GM12878 (cell line): ENCODE data around the gene SLC25A13. TPM values are rescaled to one million over a fixed set of nuclear protein-coding genes. Genes with fewer than 3 reads are reported as not detected.

Experiments
- ATAC-seq: fragments of 200-7000 bp; cut with Tn5 transposase; 3 replicates; pipeline ENCODE4 v1.9.1; 2020; ENCODE audit warnings: mild to moderate bottlenecking, moderate library complexity
- BruUV-seq: library from RNA; stranded (reverse); fragments of 400-500 nt; replicated peaks from 2 replicates; lab custom pipeline; 2021; lab: Mats Ljungman, UMichigan
- CTCF ChIA-PET: fragments of 300-600 bp; sonication (Branson Sonifier 250); formaldehyde crosslinking; extraction: SDS; loops from one replicate; lab custom pipeline; 2021; ENCODE audit warnings: inconsistent platforms; lab: Yijun Ruan, JAX
- POLR2A ChIA-PET: fragments of 350-600 bp; formaldehyde crosslinking; extraction: SDS; loops from one replicate; lab custom pipeline; 2021; ENCODE audit warnings: inconsistent platforms; lab: Charles Lee
- RAD21 ChIA-PET: fragments of 300-600 bp; sonication (Branson Sonifier 250); formaldehyde crosslinking; loops from one replicate; lab custom pipeline; 2023; ENCODE audit warnings: antibody characterized with exemption; ENCODE audit not compliant: unreplicated experiment; lab: Charles Lee
- SMC1A ChIA-PET: fragments of 300-600 bp; sonication (Branson Sonifier 250); formaldehyde crosslinking; loops from one replicate; lab custom pipeline; 2023; ENCODE audit not compliant: unreplicated experiment, uncharacterized antibody; lab: Charles Lee
- DNase-seq: peaks from one replicate; pipeline ENCODE4 v3.0.0-alpha.2; 2011; ENCODE audit warnings: low read depth, low spot score
- FAIRE-seq: peaks from 3 replicates; lab custom pipeline; 2011; peaks lifted over from hg19 to GRCh38; lab: Jason Lieb, UNC
- H2AFZ ChIP-seq: 2 replicates; pipeline ENCODE4 v1.6.0; 2011; ENCODE audit warnings: low read depth, low read length, control low read depth; ENCODE audit not compliant: control insufficient read depth
- H3K27ac ChIP-seq: 2 replicates; pipeline ENCODE4 v1.5.1; 2011; ENCODE audit warnings: control low read depth; ENCODE audit not compliant: control insufficient read depth, insufficient read depth
- H3K27me3 ChIP-seq, 2 experiments: replicated peaks in 1 of 2; 2 replicates each; pipeline versions ENCODE4 v1.6.0 to v1.6.1; 2011; ENCODE audit warnings: low read length in 1 of 2; ENCODE audit not compliant: control insufficient read depth in 2 of 2, insufficient read depth in 2 of 2
- H3K36me3 ChIP-seq, 2 experiments: 2 replicates each; pipeline ENCODE4 v1.5.1; 2011; ENCODE audit warnings: low read length in 1 of 2; ENCODE audit not compliant: control insufficient read depth in 2 of 2, insufficient read depth in 2 of 2
- H3K4me1 ChIP-seq: 2 replicates; pipeline ENCODE4 v1.6.1; 2011; ENCODE audit warnings: mild to moderate bottlenecking, low read length, moderate library complexity, mixed read lengths; ENCODE audit not compliant: control insufficient read depth, insufficient read depth
- H3K4me2 ChIP-seq: 2 replicates; pipeline ENCODE4 v1.6.0; 2011; ENCODE audit warnings: control low read depth; ENCODE audit not compliant: control insufficient read depth, insufficient read depth
- H3K4me3 ChIP-seq: fragments of 200-600 bp; sonication (generic); 2 replicates; pipeline ENCODE4 v1.5.1; 2016
- H3K79me2 ChIP-seq: 2 replicates; pipeline ENCODE4 v1.6.0; 2011; ENCODE audit warnings: low read length; ENCODE audit not compliant: control insufficient read depth, insufficient read depth
- H3K9ac ChIP-seq: 2 replicates; pipeline ENCODE4 v1.8.0; 2011; ENCODE audit warnings: low read length, control low read depth, mixed read lengths; ENCODE audit not compliant: control insufficient read depth, insufficient read depth
- H3K9me3 ChIP-seq: replicated peaks from 3 replicates; pipeline ENCODE4 v1.5.1; 2011; ENCODE audit warnings: mild to moderate bottlenecking, low read length; ENCODE audit not compliant: control insufficient read depth, insufficient read depth
- H4K20me1 ChIP-seq: 2 replicates; pipeline ENCODE4 v1.6.0; 2011; ENCODE audit not compliant: control insufficient read depth, insufficient read depth
- BHLHE40 ChIP-seq, 2 experiments: fragments of 450-650 bp in 1 of 2; IDR thresholded peaks; 2 replicates each; pipeline ENCODE4 v1.6.1; 2011 to 2017; ENCODE audit warnings: low read depth in 2 of 2, borderline replicate concordance in 1 of 2, improper control_type of control experiment in 1 of 2, low read length in 1 of 2, mild to moderate bottlenecking in 1 of 2
- CREM ChIP-seq: IDR thresholded peaks from 2 replicates; pipeline ENCODE4 v1.6.1; 2014; ENCODE audit warnings: antibody characterized with exemption, low read depth
- EED ChIP-seq: sonication (generic); IDR thresholded peaks from 2 replicates; pipeline ENCODE4 v1.6.1; 2016; ENCODE audit warnings: antibody characterized with exemption, low read depth
- ETV6 ChIP-seq, 2 experiments: fragments of 450-650 bp in 1 of 2; IDR thresholded peaks in 1 of 2; conservative IDR thresholded peaks in 1 of 2; 2 replicates each; pipeline ENCODE4 v1.6.1; 2014; ENCODE audit warnings: antibody characterized with exemption in 1 of 2, borderline replicate concordance in 1 of 2, low read depth in 1 of 2, mild to moderate bottlenecking in 1 of 2, moderate library complexity in 1 of 2
- IRF4 ChIP-seq: IDR thresholded peaks from 2 replicates; pipeline ENCODE4 v1.6.1; 2011; ENCODE audit warnings: low read depth, low read length
- JUNB ChIP-seq: IDR thresholded peaks from 2 replicates; pipeline ENCODE4 v1.6.1; 2016; ENCODE audit warnings: antibody characterized with exemption, mild to moderate bottlenecking
- NFIC ChIP-seq: IDR thresholded peaks from 2 replicates; pipeline ENCODE4 v1.6.1; 2012; ENCODE audit warnings: low read depth, mild to moderate bottlenecking, inconsistent platforms, low read length, moderate library complexity
- PRDM15 ChIP-seq: fragments of 450-650 bp; formaldehyde crosslinking; IDR thresholded peaks from 2 replicates; pipeline ENCODE4 v1.4.0; 2020; ENCODE audit warnings: mild to moderate bottlenecking, moderate library complexity
- RAD51 ChIP-seq: fragments of 450-650 bp; IDR thresholded peaks from 2 replicates; pipeline ENCODE4 v1.6.1; 2016; ENCODE audit warnings: moderate library complexity, mild to moderate bottlenecking, inconsistent platforms
- RUNX3 ChIP-seq: IDR thresholded peaks from 2 replicates; pipeline ENCODE4 v1.6.1; 2012; ENCODE audit warnings: low read length, inconsistent platforms
- TCF7 ChIP-seq: IDR thresholded peaks from 2 replicates; pipeline ENCODE4 v1.6.1; 2014; ENCODE audit warnings: antibody characterized with exemption, borderline replicate concordance
- WGBS: methylation state at CpG from one replicate; pipeline ENCODE4 v1.1.6; 2016; ENCODE audit warnings: low lambda C conversion rate; ENCODE audit not compliant: insufficient replicate concordance, insufficient coverage; ENCODE audit errors: missing lambda C conversion rate; 5-methylcytosine and 5-hydroxymethylcytosine counted together
- in situ Hi-C: fragments of 300-500 bp; cut with MboI; formaldehyde crosslinking; loops from 9 replicates; pipeline ENCODE4 v1.14.3; 2018; ENCODE audit warnings: mixed read lengths
- intact Hi-C: fragments of 100-400 bp; cut with micrococcal nuclease; formaldehyde crosslinking; loops from one replicate; pipeline ENCODE4 v1.14.2; 2022; ENCODE audit not compliant: unreplicated experiment
- polyA plus RNA-seq, 11 experiments: library from polyadenylated mRNA; depleted of rRNA in 4 of 11; unstranded in 6 of 11; stranded (reverse) in 5 of 11; fragments of >200 nt; fragmentation: Nextera tagmentation in 4 of 11; fragmentation: Illumina TruSeq in 1 of 11; extraction: Ambion mirVana in 4 of 11; extraction: Trizol in 1 of 11; gene quantifications; 1 replicate in 1 of 11; 2 replicates in 10 of 11; pipeline versions ENCODE4 v1.2.1 to v1.2.3, GENCODE V29; 2011 to 2016; ENCODE audit warnings: inconsistent platforms in 2 of 11, missing spikeins in 2 of 11, low read depth in 1 of 11
- total RNA-seq, 4 experiments: library from RNA; depleted of rRNA in 3 of 4; stranded (reverse); fragments of >200 nt in 3 of 4; fragmentation: Illumina TruSeq in 1 of 4; extraction: Trizol in 1 of 4; gene quantifications; 2 replicates each; pipeline versions ENCODE4 v1.2.1 to v1.2.3, GENCODE V29; 2013 to 2021
- TF ChIP-seq, protein P1 (sequence below): IDR thresholded peaks from 2 replicates; pipeline ENCODE4 v1.6.1; 2012; ENCODE audit warnings: low read length, inconsistent platforms

Gene SLC25A13
- total and polyA plus RNA-seq, 10 of the 15 experiments (the other 5 are each of a cell fraction or from before 2014, with no cell fraction given), result 7.0 to 24.7 (median 18.6) TPM

DNA sequence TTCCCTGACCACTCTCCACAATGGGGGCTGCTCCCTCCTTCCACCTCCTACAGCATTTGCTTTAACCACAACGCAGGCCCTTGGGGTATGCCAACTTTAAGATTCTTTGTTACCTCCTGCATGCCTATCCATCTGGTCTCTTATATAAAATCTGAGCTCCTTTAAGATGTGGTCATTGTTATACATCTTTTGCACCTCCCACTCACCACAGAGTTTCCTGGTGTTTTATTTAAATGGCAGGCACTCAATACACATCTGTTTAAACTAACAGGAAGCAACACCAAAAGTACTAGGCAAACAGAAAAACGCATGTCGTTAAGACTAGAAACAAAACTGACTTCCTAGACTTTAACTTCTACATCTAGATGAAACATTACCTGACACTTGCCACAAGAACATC, 36.3 kb downstream of the SLC25A13 start:
- H3K9ac ChIP-seq, result no peak overlapping the region
- in situ Hi-C loops (no loop called here), intact Hi-C loops (no loop called here)
- H3K4me2 ChIP-seq, result peak overlapping the region; percentile 58
- FAIRE-seq (no peak), ATAC-seq (peak; percentile 57), DNase-seq (no peak)
- ChIA-PET POLR2A (interaction anchor here (0.7 kb wide), 2 partner anchors 14 to 51 kb away, joined by 3 to 7 read pairs; no protein-coding TSS in a partner anchor), CTCF (no interaction called here), SMC1A (no interaction called here), RAD21 (no interaction called here)
- no TSS peak for BruUV-seq
- WGBS, result 22% methylated on average over 3 of the region's 3 CpGs
- H3K4me1 ChIP-seq, result peaks cover 11% of the 10 kb centered on the region
- H3K27me3 ChIP-seq, result no peaks in the 10 kb centered on the region
- H4K20me1 ChIP-seq, result no peaks in the 10 kb centered on the region
- H3K79me2 ChIP-seq, result peaks cover 5% of the 10 kb centered on the region
- H2AFZ ChIP-seq, result no peak overlapping the region; the same call in 1 of the 2 replicates
- TF ChIP-seq RAD51 (no peak), RUNX3 (peak; percentile 53)
- H3K4me3 ChIP-seq, result no peak overlapping the region
- 0 out of 2 replicates have a peak overlapping the region, but pooled peaks have one; percentile 9 for H3K27ac ChIP-seq
- H3K36me3 ChIP-seq, result no peaks in the 10 kb centered on the region; a peak in 2 of 4 replicates
- peaks cover 9% of the 10 kb centered on the region; the same call in 2 of the 3 replicates for H3K9me3 ChIP-seq

DNA sequence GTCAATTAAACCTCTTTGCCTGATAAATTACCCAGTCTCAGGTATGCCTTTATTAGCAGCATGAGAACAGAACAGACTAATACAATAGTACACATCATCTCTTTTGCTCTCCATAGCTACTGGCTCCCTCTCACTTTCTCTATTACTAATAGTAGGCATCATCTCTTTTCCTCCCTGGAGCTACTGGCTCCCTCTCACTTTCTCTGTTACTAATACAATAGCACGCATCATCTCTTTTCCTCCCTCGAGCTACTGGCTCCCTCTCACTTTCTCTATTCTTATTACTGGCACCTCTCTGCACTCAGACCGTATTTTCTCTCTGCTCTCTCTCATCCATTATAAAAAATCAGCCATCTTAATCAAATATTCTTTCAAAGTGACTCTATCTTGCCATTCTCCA, 37.1 kb downstream of the SLC25A13 start:
- POLR2A ChIA-PET, result no interaction called here
- Histone ChIP-seq H3K9me3 (peaks cover 9% of the 10 kb centered on the region; the same call in 2 of the 3 replicates), H3K4me2 (peak overlapping the region; percentile 58; the same call in 1 of the 2 replicates), H2AFZ (no peak overlapping the region), H3K27me3 (no peaks in the 10 kb centered on the region), H3K27ac (0 out of 2 replicates have a peak overlapping the region, but pooled peaks have one; percentile 9), H3K36me3 (peaks cover 0 to 3% of the 10 kb centered on the region in 2 experiments; a peak in 3 of 4 replicates), H3K4me1 (peaks cover 11% of the 10 kb centered on the region), H3K9ac (no peak overlapping the region), H3K79me2 (peaks cover 5% of the 10 kb centered on the region), H3K4me3 (no peak overlapping the region), H4K20me1 (no peaks in the 10 kb centered on the region)
- DNase-seq (no peak), FAIRE-seq (no peak), ATAC-seq (peak; percentile 77)
- intact Hi-C loops (no loop called here), in situ Hi-C loops (no loop called here)
- BruUV-seq, result no TSS peak
- CTCF ChIA-PET, result no interaction called here
- RAD21 ChIA-PET, result no interaction called here
- SMC1A ChIA-PET, result interaction anchor here (0.5 kb wide), 1 partner anchor 400 kb away, joined by 3 read pairs; no protein-coding TSS in a partner anchor
- WGBS, result 30% methylated on average over 3 of the region's 3 CpGs
- TF ChIP-seq CREM (peak; percentile 41; the same call in 1 of the 2 replicates), NFIC (peak; percentile 51; the same call in 1 of the 2 replicates), JUNB (peak; percentile 81), EED (peak; percentile 76; the same call in 1 of the 2 replicates), PRDM15 (no peak), TCF7 (0 out of 2 replicates have a peak, but pooled peaks have one; percentile 20), ETV6 (conservative IDR thresholded peaks at IDR 0.05 in 1 of 2, IDR thresholded peaks at IDR 0.05 in 1 of 2; ENCODE audit: borderline replicate concordance in 1 of 2, low read depth in 1 of 2) (peak in 1 of 2 experiments; percentile 61; a peak in 1 of 4 replicates), IRF4 (0 out of 2 replicates have a peak, but pooled peaks have one; percentile 19), BHLHE40 (IDR thresholded peaks at IDR 0.05; ENCODE audit: borderline replicate concordance in 1 of 2, low read depth in 2 of 2, low read length in 1 of 2) (no peak)
- TF ChIP-seq, protein P1, sequence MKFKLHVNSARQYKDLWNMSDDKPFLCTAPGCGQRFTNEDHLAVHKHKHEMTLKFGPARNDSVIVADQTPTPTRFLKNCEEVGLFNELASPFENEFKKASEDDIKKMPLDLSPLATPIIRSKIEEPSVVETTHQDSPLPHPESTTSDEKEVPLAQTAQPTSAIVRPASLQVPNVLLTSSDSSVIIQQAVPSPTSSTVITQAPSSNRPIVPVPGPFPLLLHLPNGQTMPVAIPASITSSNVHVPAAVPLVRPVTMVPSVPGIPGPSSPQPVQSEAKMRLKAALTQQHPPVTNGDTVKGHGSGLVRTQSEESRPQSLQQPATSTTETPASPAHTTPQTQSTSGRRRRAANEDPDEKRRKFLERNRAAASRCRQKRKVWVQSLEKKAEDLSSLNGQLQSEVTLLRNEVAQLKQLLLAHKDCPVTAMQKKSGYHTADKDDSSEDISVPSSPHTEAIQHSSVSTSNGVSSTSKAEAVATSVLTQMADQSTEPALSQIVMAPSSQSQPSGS, result peak; percentile 50; the same call in 1 of the 2 replicates
